Effector CD4-positive, alpha-beta T cell (primary cell): ENCODE data around the gene TMIE.
"Not testable (repeated sequence)": the region's sequence is repeated elsewhere in the genome, so short reads cannot be mapped to it uniquely, and the experiment has no call there.

Source experiments
- DNase-seq: peaks from one replicate; pipeline ENCODE4 v3.0.0-alpha.2; 2020

The TMIE gene

DNA sequence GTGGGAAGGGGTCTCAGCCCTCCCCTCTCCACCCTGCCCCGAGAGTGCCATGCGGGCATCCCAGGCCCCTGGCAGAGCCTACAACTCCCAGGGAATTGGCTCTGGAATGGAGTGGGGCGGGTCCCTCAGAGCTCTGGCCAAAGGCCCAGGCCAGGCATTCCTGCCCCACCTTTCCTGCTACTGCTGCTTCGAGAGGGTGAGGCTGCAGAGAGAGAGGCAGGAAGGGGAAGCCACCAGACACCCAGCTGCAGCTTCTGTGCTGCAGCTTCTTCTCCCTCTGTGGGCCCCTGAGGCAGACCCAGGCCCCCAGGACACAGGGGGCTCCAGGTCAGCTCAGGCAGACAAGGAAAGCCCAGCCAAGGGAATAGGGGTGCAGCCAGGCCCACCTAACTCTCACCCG, 10.4 kb upstream of the TMIE start:
- DNase-seq: no peak

- DNase-seq: no peak
Measured at GRCh38 chr3:46692566-46692990, 8.6 kb upstream of the TMIE start.

DNA sequence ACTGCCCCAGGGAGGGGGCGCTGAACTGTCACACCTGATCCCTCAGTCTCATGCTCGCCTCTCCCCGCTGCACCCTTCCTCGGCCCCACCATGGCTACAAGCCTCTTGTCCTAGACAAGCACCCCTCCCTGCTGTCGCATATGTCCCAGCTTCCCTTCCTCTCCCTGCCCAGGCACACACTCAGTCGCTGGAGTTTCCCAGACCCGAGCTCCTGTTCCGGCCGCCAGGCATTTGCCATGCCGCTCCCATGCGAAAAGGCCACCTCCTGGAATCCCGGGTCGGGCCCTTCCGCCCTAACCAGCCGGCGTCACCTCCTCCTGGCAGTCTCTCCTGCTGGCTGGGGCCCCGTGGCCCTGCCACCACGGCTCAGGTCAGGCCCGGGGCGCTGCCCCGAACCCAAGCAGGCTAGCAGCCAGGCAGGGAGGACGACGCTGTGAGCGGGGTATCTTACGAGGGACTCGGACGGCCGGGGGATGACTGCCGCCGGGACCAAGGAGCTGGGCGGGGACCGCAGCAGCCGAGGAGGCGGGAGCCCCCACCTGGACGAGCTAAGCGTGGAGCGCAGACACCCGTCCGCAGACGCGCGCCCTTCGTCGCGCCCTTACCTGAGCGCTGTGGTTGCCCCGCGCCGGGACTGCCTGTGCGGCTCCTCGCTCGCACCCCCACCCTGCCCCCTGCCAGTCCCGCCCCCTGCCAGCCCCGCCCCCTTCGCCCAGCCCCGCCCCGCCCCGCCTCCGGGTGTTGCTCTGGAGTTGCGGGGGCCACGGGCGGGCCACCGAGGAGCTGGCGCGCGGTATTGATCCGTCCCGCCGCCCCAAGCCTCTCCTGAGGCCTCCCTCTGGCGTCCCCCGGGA, 7.9 kb upstream of the TMIE start, which contains the start of gene ALS2CL:
Gene ALS2CL, minus strand, starts transcription at position 642 of the 854 bp plus-strand sequence. CDS start 4,239 bp downstream, outside the sequence.
- peak; percentile 66 for DNase-seq

GRCh38 chr3:46693892-46694226, 7.3 kb upstream of the TMIE start:
- peak; percentile 41 for DNase-seq

- no peak for DNase-seq
Measured at GRCh38 chr3:46694520-46694919, 6.7 kb upstream of the TMIE start.

- no peak for DNase-seq
Measured at GRCh38 chr3:46695177-46695961, 5.8 kb upstream of the TMIE start.

- DNase-seq: no peak
Measured at GRCh38 chr3:46695962-46696894, 5.0 kb upstream of the TMIE start.

DNA sequence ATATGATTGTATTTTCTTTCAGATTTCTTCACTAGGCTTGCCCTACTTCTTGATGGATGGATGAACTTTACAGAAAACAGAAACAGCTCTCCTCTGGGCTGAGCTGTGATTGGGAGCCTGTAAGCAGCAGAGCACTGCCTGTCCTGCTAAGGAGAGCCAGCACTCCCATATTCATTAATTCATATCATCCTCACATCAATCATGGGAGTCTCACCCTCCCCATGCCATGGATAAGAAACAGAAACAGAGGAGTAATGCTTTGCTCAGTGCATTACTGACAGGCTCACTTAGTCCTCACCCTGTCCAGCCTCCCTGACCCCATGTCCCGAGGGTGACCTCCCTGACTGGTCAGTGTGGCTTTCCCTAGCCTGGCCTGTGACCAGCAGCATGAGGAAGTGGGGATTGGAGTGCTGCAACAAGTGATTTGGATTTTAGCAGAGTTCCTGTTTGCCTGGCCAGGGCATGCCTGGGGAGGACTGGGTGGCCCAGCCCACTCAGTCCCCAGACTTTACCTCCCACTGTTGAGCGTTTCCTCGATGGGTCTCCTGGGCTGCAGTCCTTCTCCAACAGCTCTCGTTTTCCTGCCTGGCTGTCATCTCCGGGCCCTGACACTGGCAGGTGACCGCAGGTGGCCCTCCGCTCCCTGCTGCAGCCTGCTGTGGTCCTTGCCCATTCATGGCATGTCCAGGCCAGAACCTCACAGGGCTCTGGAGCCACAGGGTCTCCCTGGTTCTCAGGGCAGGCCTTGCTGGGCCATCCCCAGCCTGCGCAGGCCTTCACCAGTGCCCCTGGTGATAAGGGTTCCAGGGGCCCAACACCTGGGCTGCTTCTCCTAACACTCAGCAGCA, 1.3 kb upstream of the TMIE start:
- DNase-seq: no peak

- no peak for DNase-seq
Measured at GRCh38 chr3:46700772-46701171, 420 bp upstream of the TMIE start.

DNA sequence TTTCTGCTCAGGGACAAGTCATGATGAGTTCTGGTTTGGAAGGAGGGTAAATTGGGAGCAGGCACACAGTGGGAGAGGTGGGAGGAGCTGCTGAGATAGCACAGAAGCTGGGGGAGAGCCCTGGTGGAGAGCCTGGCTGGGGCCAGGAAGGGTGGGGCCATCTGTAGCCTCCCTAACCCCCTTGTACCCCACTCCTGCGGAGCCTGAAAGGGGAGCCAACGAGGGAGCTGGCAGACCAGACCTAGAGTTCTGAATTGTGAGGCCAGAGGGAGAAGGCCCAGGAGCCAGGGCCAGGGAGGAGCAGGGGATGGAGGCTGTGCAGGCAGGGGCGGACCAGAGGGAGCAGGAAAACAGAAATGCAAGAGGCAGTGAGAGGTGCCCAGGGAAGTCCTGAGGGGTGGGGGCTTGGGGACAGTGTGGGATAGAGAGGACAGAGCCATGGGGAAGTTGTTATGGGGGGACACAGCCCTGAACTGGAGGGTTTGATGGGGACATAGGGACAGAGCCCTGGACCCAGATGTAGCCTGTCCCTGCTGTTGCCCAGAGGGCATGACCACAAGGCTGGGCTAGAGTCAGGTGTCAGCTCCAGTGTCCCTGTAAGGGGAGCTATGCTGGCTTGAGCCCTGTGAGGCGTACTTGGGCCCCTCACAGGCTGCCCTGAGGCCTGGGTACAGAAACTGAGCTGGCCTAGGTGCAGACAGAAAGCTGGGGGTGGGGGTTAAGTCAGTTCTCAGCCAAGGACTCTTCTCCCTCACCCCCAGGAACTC, 1.2 kb downstream of the TMIE start:
- no peak for DNase-seq

- no peak for DNase-seq
Measured at GRCh38 chr3:46703013-46703520, 1.9 kb downstream of the TMIE start.

- not testable (repeated sequence) for DNase-seq
Measured at GRCh38 chr3:46704346-46704745, 3.2 kb downstream of the TMIE start.

GRCh38 chr3:46705022-46705530, 3.9 kb downstream of the TMIE start:
- DNase-seq: peak; percentile 58

DNA sequence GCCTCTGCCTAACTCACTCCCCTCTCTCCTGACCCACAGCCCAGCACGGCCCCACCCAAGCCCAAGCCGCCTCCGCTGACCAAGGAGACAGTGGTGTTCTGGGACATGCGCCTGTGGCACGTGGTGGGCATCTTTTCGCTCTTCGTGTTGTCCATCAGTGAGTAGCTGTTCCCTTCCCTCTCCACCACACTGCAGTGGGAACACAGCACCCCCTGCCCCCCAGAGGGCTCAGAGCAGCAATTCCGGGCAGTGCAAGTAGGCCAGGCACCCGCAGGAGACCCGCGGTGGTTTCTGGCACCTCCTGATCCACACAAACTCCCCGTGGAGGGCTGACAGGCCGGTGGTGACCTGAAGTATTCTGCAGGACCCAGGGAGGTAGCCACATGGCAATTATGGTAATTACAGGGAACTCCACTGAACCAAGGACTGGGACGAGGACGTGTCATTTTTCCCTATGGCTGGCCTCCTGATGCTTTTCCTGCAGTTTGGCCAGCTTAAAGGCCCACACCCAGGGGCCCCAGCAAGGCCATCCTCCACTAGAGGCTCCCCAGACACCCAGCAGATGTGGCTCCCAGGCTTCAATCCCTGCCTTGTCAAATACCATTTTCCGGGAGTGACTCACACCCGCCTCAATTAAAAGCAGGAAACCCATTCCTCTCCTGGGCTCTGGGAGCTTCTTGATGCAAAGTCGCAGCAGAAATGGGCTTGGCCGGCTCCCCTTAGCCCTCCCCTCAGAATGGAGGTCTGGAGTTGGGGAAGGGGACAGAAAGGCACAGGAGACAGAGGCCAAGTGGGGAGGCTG, 4.8 kb downstream of the TMIE start:
- DNase-seq: no peak

DNA sequence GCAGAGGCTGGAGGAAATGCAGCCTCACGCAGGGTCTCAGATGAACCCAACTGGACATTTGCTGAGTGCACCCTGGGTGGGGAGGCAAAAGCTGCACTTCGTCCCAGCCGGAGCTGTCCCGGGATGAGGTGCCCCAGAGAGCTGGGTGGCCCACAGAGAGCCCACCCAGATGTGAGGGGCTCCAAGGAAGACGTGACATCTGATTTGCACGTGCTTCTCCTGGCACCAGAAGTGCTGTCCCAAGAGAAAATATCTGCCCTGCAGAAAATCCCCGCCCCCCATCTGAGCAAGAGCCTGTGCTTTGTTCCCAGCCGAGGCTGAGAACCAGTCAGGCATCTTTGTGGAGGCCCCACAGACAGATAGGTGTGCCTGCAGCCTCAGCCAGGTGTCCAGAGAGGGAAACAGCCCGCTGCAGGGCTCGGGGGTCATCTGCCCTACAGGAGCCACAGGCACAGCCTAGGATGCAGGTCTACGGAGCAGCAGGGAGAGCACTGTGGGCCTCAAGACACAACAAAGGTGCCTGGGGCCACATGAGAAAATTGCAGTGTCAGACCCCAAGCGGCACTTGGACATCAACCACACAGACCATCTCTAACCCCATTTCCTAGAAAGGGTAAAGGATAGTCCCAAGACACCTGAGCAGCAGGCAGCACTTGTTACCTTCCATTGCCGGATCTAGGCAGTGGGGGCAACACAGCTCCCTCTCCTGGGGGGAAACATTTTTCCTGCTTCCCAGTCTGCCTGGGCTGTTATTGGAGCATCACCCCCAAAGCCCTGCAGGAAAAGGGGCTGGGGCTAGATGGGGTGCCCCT, 5.8 kb downstream of the TMIE start:
- DNase-seq: no peak

GRCh38 chr3:46707601-46708011, 6.4 kb downstream of the TMIE start:
- no peak for DNase-seq

GRCh38 chr3:46708401-46709156, 7.4 kb downstream of the TMIE start:
- DNase-seq: no peak

DNA sequence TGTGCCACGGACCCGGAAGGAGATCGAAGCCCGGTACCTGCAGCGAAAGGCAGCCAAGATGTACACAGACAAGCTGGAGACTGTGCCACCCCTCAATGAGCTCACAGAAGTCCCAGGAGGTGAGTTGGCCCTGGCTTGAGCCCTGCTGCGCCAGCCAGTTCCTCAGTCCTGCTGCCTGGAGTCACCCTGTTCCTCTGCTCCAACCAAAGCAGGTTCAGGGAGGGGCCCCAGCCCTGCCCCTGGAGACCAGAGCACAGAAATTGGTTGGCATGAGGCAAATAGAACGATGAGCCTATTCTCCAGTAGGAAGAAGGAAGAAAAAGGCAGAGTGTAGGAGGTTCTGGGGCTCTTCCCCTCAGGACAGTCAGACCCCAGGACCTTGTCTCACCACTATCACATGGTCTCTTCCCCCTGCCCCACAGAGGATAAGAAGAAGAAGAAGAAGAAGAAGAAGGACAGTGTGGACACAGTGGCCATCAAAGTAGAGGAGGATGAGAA, 8.0 kb downstream of the TMIE start:
- DNase-seq: no peak
